NCI-H1417 treated with DMSO at 0.1 percent for 48 hours (cell line): ENCODE results near the gene SRP19.
"Not testable (repeated sequence)": the region's sequence is repeated elsewhere in the genome, so short reads cannot be mapped to it uniquely, and the experiment has no call there.

Experiments used
- DNase-seq: peaks from one replicate; lab custom pipeline; 2025; lab: John Stamatoyannopoulos, UW

Gene SRP19

GRCh38 chr5:112870966-112871365, 9.9 kb downstream of the SRP19 start:
- no peak for DNase-seq

GRCh38 chr5:112876362-112876761, 15.3 kb downstream of the SRP19 start:
- no peak for DNase-seq

- no peak for DNase-seq
Measured at GRCh38 chr5:112878101-112878500, 17.0 kb downstream of the SRP19 start.

GRCh38 chr5:112878760-112879159, 17.7 kb downstream of the SRP19 start:
- DNase-seq: no peak

DNA sequence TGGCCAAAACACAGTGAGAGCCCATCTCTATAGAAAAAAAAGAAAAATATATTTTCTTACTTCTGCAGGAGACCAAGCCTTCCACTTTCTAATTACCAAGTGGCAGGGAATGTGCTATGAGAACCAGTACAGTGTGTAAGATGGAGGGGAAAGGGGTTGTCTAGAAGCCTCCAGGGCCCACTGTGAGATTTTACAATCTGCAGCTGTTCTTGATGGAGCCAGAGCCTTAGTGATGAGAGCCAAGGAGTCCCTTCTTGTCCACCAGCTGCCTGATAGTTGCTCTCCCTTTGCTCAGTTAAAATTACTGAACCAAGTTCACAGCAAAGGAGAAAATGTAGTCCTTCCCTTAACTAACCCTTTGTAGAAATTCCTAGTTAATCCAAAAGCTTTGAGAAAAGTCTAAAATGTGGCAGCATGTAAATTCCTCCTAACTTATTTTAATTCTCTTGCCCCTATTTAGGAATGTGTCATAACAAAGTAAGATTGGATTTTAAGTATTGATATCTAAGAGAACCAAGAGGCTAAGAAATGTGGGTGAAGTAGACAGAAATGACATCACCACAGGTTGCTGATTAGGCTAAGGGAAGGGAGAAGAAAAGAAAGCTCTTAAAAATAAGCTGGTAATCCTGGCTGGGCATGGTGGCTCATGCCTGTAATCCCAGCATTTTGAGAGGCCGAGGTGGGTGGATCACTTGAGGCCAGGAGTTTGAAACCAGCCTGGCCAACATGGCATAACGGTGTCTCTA, 19.3 kb downstream of the SRP19 start:
- no peak for DNase-seq

DNA sequence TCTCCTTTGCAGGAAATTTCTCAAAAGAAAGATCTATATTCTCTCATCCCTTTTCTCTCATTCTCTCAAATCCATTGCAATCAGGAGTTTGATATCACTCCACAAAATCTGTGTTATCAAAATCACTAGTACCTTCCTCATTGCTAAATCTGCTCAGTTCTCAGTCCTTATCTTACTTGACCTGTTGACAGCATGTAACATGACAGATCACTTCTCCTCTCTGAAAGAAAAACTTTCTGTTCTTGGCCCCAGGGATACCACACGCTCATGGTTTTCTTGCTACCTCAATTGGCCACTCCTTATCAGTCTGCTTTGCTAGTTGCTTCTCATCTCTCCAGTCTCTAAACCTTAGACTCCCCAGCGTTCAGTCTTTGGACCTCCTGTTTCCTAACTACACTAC, 22.1 kb downstream of the SRP19 start:
- no peak for DNase-seq

- no peak for DNase-seq
Measured at GRCh38 chr5:112885001-112885400, 23.9 kb downstream of the SRP19 start.

- no peak for DNase-seq
Measured at GRCh38 chr5:112886975-112887374, 25.9 kb downstream of the SRP19 start.

- not testable (repeated sequence) for DNase-seq
Measured at GRCh38 chr5:112892066-112892465, 31.0 kb downstream of the SRP19 start.

- no peak for DNase-seq
Measured at GRCh38 chr5:112892776-112893175, 31.7 kb downstream of the SRP19 start.

DNA sequence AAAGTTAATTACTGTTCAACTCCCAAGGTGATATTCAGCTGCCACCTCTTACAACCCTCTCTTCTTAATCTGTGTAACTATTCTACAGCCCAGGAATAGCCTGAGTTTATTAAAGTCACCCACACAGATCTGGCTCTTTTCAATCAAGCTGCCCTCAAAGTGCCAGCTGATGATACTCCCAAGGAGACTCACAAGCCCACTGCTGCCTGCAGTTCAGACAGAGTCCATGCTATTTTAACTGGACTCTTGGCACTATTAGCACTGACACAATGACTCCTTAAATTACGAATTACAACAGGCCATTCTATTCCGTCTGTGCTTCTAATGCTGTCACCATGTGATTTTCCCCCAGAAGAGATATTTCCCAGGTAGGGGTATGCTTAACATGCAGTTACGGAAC, 34.6 kb downstream of the SRP19 start:
- DNase-seq: no peak

GRCh38 chr5:112902561-112902960, 41.5 kb downstream of the SRP19 start:
- DNase-seq: no peak

- not testable (repeated sequence) for DNase-seq
Measured at GRCh38 chr5:112904996-112905395, 43.9 kb downstream of the SRP19 start.

- DNase-seq: no peak
Measured at GRCh38 chr5:112906637-112907036, 45.5 kb downstream of the SRP19 start.

GRCh38 chr5:112907166-112907631, 46.1 kb downstream of the SRP19 start:
- DNase-seq: no peak

DNA sequence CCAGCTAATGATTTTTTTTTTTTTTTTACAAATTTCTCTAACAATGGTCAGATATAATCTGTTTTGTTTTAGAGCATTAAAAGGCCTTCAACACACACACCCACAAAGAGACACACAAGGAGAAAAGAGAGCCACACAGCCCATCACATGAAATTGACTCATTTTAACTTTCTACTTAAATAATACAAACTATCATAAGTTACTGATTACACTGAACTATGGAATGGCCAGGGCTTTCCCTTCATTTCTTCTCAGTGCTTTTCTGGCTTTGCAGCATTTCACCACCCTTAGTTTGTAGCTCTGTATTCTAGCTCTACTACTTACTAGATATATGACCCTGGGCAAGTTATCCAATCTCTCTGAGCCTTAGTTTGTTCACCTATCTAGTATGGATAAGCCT, 47.8 kb downstream of the SRP19 start:
- DNase-seq: no peak

DNA sequence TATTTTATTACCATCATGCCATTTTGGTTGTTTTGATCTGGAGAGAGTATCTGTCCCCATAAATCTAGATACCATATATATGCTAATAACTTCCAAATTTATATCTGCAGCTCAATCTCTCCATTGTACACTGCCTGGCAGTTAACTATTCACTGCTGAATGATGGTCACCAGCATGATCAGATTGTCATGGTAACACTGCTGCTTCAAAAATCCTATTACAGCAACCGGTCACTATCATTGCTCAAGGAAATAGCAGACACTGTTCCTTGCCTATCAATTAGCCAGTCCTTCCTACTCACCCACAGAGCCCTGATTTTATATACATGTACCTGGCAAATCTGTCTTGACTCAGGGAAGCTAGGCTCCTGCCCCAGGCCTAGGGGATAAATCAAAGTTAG, 49.4 kb downstream of the SRP19 start:
- DNase-seq: no peak

- no peak for DNase-seq
Measured at GRCh38 chr5:112914584-112914983, 53.5 kb downstream of the SRP19 start.

GRCh38 chr5:112915831-112916230, 54.7 kb downstream of the SRP19 start:
- no peak for DNase-seq

DNA sequence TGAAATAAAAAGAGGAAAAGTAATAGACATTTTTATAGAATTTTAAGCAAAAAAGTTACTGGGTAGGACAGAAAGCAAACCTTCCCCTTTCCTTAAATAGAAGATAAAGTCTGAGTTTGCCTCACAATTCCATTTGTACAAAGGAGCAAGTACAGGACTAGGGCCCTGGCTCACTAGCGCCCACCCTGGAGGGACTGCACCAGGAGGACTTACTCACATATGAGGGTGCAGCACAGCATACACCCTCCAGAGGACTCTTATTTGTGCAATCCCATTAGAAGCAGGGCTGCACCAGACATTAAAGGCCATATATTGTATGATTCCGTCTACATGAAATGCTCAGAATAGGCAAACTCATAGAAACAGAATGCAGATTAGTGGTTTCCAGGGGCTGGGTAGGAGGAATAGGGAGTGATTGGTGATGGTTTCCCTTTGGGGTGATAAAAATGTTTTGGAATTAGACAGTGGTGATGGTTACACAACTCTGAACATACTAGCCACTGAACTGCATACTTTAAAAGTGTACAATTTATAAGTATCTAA, 56.4 kb downstream of the SRP19 start:
- no peak for DNase-seq

DNA sequence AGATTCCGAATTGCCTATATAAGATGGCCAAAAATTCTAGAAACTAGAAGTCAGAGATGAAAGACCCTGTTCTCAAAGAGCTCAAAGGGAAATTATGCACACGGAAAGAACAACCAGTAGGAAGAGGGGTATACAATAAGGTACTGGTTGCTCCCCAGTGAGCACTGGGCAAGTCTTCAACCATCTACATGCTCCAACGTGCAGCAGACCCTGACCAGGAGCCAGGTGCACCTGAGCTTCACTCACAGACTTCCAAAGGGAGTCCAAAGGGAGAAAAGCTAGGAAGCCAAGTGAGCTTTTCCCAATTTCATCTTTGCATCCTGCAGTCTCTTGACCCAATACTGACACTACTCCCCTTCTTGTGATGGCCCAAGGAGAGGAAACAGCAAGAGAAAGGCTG, 57.0 kb downstream of the SRP19 start:
- no peak for DNase-seq

GRCh38 chr5:112918679-112919078, 57.6 kb downstream of the SRP19 start:
- DNase-seq: no peak
